Mesenchymal stem cell (in vitro differentiated cells and primary cell): Measurements from ENCODE around the gene KRTAP1-1.

Experiments used
- DNase-seq: peaks from one replicate; pipeline ENCODE4 v3.0.0-alpha.2; 2013
- H2AFZ ChIP-seq: one replicate; pipeline ENCODE4 v1.6.1; 2013; ENCODE audit warnings: low read depth, mild to moderate bottlenecking, control low read depth, inconsistent platforms, low read length, moderate library complexity
- H2AK5ac ChIP-seq: 2 replicates; pipeline ENCODE4 v1.6.1; 2013; ENCODE audit warnings: low read length, moderate library complexity, mild to moderate bottlenecking, inconsistent platforms; ENCODE audit not compliant: severe bottlenecking
- H2BK120ac ChIP-seq: one replicate; pipeline ENCODE4 v1.6.1; 2013; ENCODE audit warnings: low read depth, mild to moderate bottlenecking, inconsistent platforms, low read length, moderate library complexity
- H2BK12ac ChIP-seq, 2 experiments: one replicate each; pipeline ENCODE4 v1.6.1; 2013; ENCODE audit warnings: inconsistent platforms in 2 of 2, low read length in 2 of 2, mild to moderate bottlenecking in 2 of 2, moderate library complexity in 2 of 2, control low read depth in 1 of 2
- H2BK15ac ChIP-seq: one replicate; pipeline ENCODE4 v1.6.1; 2013; ENCODE audit warnings: mild to moderate bottlenecking, low read depth, inconsistent platforms; ENCODE audit not compliant: poor library complexity, severe bottlenecking
- H2BK5ac ChIP-seq: 2 replicates; pipeline ENCODE4 v1.6.1; 2013; ENCODE audit warnings: low read depth, mild to moderate bottlenecking, low read length, control low read depth, inconsistent platforms; ENCODE audit not compliant: poor library complexity, severe bottlenecking
- H3K14ac ChIP-seq, 2 experiments: one replicate each; pipeline ENCODE4 v1.6.1; 2013; ENCODE audit warnings: inconsistent platforms in 2 of 2, low read length in 2 of 2, control low read depth in 1 of 2, mild to moderate bottlenecking in 1 of 2, moderate library complexity in 1 of 2
- H3K18ac ChIP-seq, 2 experiments: one replicate each; pipeline ENCODE4 v1.6.1; 2013; ENCODE audit warnings: inconsistent platforms in 2 of 2, low read length in 2 of 2, control low read depth in 1 of 2, low read depth in 1 of 2, mild to moderate bottlenecking in 1 of 2
- H3K23ac ChIP-seq, 2 experiments: one replicate each; pipeline ENCODE4 v1.6.1; 2013; ENCODE audit warnings: inconsistent platforms in 2 of 2, low read length in 2 of 2, mild to moderate bottlenecking in 2 of 2, moderate library complexity in 2 of 2, control low read depth in 1 of 2
- H3K27ac ChIP-seq: 2 replicates; pipeline ENCODE4 v1.5.1; 2013; ENCODE audit warnings: mild to moderate bottlenecking, moderate library complexity, low read length, control low read depth, inconsistent platforms; ENCODE audit not compliant: poor library complexity, severe bottlenecking
- H3K27me3 ChIP-seq, 2 experiments: 2 replicates each; pipeline versions ENCODE4 v1.6.1 to v1.7.0; 2013; ENCODE audit warnings: low read length in 2 of 2, mild to moderate bottlenecking in 2 of 2, moderate library complexity in 2 of 2, control low read depth in 1 of 2, inconsistent platforms in 1 of 2; ENCODE audit not compliant: control insufficient read depth in 1 of 2, insufficient read depth in 1 of 2
- H3K36me3 ChIP-seq, 2 experiments: 2 replicates each; pipeline versions ENCODE4 v1.6.1 to v1.7.0; 2013; ENCODE audit warnings: low read length in 2 of 2, control low read depth in 1 of 2, inconsistent platforms in 1 of 2, low read depth in 1 of 2, mild to moderate bottlenecking in 1 of 2; ENCODE audit not compliant: insufficient read depth in 2 of 2, control insufficient read depth in 1 of 2
- H3K4ac ChIP-seq, 2 experiments: one replicate each; pipeline ENCODE4 v1.6.1; 2013; ENCODE audit warnings: inconsistent platforms in 2 of 2, low read length in 2 of 2, mild to moderate bottlenecking in 2 of 2, moderate library complexity in 2 of 2, control low read depth in 1 of 2, low read depth in 1 of 2
- H3K4me1 ChIP-seq: 2 replicates; pipeline ENCODE4 v1.6.1; 2013; ENCODE audit warnings: low read depth, low read length, control low read depth; ENCODE audit not compliant: control insufficient read depth, insufficient read depth
- H3K4me2 ChIP-seq: 2 replicates; pipeline ENCODE4 v1.6.1; 2013; ENCODE audit warnings: low read length, mild to moderate bottlenecking, inconsistent platforms; ENCODE audit not compliant: poor library complexity, severe bottlenecking
- H3K4me3 ChIP-seq, 2 experiments: 2 replicates each; pipeline versions ENCODE4 v1.5.1 to v1.7.0; 2013; ENCODE audit warnings: low read length in 2 of 2, mild to moderate bottlenecking in 2 of 2, control low read depth in 1 of 2, low read depth in 1 of 2; ENCODE audit not compliant: insufficient read depth in 1 of 2
- H3K79me1 ChIP-seq: replicated peaks from 2 replicates; pipeline ENCODE4 v1.6.1; 2013; ENCODE audit warnings: mild to moderate bottlenecking, control low read depth, low read length, inconsistent platforms; ENCODE audit not compliant: poor library complexity, severe bottlenecking
- H3K9ac ChIP-seq: 2 replicates; pipeline ENCODE4 v1.7.0; 2013; ENCODE audit warnings: mild to moderate bottlenecking, low read length, moderate library complexity
- H3K9me3 ChIP-seq: 2 replicates; pipeline ENCODE4 v1.7.0; 2013; ENCODE audit warnings: mild to moderate bottlenecking, low read length; ENCODE audit not compliant: control insufficient read depth
- H4K8ac ChIP-seq: one replicate; pipeline ENCODE4 v1.6.1; 2013; ENCODE audit warnings: inconsistent platforms, mild to moderate bottlenecking, low read length, moderate library complexity
- H4K91ac ChIP-seq: one replicate; pipeline ENCODE4 v1.6.1; 2013; ENCODE audit warnings: mild to moderate bottlenecking, low read length, inconsistent platforms
- WGBS: methylation state at CpG from one replicate; pipeline ENCODE4 v1.1.7; 2013; ENCODE audit warnings: mixed read lengths; 5-methylcytosine and 5-hydroxymethylcytosine counted together

KRTAP1-1 gene

GRCh38 chr17:41004397-41004796 lies 36.9 kb downstream of the KRTAP1-1 start:
- WGBS, result 80% methylated on average over 3 of the region's 3 CpGs
- H2AK5ac ChIP-seq, result no peak overlapping the region

GRCh38 chr17:41003926-41004325 lies 37.3 kb downstream of the KRTAP1-1 start:
- Histone ChIP-seq H2BK120ac (no peak overlapping the region), H3K4ac (no peak overlapping the region), H3K27ac (no peak overlapping the region), H2AK5ac (no peak overlapping the region), H3K4me3 (no peak overlapping the region), H2BK15ac (no peak overlapping the region), H4K91ac (no peak overlapping the region), H3K9me3 (no peaks in the 10 kb centered on the region), H2BK5ac (no peak overlapping the region), H2AFZ (no peak overlapping the region), H4K8ac (no peak overlapping the region), H3K14ac (no peak overlapping the region), H3K4me2 (no peak overlapping the region), H3K27me3 (no peaks in the 10 kb centered on the region), H3K18ac (no peak overlapping the region), H3K4me1 (no peaks in the 10 kb centered on the region), H3K9ac (no peak overlapping the region), H3K79me1 (no peaks in the 10 kb centered on the region), H3K23ac (no peak overlapping the region), H3K36me3 (no peaks in the 10 kb centered on the region), H2BK12ac (no peak overlapping the region)
- no peak for DNase-seq
- 86% methylated on average over 3 of the region's 4 CpGs for WGBS

More at GRCh38 chr17:41004397-41004796, 36.9 kb downstream of the KRTAP1-1 start:
- Histone ChIP-seq H3K27ac (no peak overlapping the region), H2BK120ac (no peak overlapping the region), H3K9me3 (no peaks in the 10 kb centered on the region), H3K36me3 (no peaks in the 10 kb centered on the region), H2AFZ (no peak overlapping the region), H3K18ac (no peak overlapping the region), H3K23ac (no peak overlapping the region), H3K27me3 (no peaks in the 10 kb centered on the region), H3K4ac (no peak overlapping the region), H3K79me1 (no peaks in the 10 kb centered on the region), H2BK15ac (no peak overlapping the region), H3K4me2 (no peak overlapping the region), H4K8ac (no peak overlapping the region), H2BK5ac (no peak overlapping the region), H3K4me1 (no peaks in the 10 kb centered on the region), H3K14ac (peak overlapping the region in 1 of 2 experiments; percentile 6), H3K9ac (no peak overlapping the region), H2BK12ac (no peak overlapping the region), H4K91ac (no peak overlapping the region), H3K4me3 (no peak overlapping the region)
- DNase-seq, result no peak

GRCh38 chr17:41002814-41003213 lies 38.4 kb downstream of the KRTAP1-1 start:
- no peak overlapping the region for H3K4me2 ChIP-seq
- no peak overlapping the region for H3K23ac ChIP-seq
- no peak overlapping the region for H2AK5ac ChIP-seq
- no peak overlapping the region for H4K91ac ChIP-seq
- no peaks in the 10 kb centered on the region for H3K36me3 ChIP-seq
- H3K9me3 ChIP-seq, result no peaks in the 10 kb centered on the region
- 45% methylated on average over 4 of the region's 5 CpGs for WGBS
- H3K27me3 ChIP-seq, result no peaks in the 10 kb centered on the region
- H2BK12ac ChIP-seq, result no peak overlapping the region
- H3K27ac ChIP-seq, result no peak overlapping the region
- H3K79me1 ChIP-seq, result no peaks in the 10 kb centered on the region
- H2BK120ac ChIP-seq, result no peak overlapping the region
- no peak for DNase-seq
- no peak overlapping the region for H4K8ac ChIP-seq
- H2BK5ac ChIP-seq, result no peak overlapping the region
- H2BK15ac ChIP-seq, result no peak overlapping the region
- no peak overlapping the region for H3K18ac ChIP-seq
- no peak overlapping the region for H2AFZ ChIP-seq
- no peak overlapping the region for H3K4ac ChIP-seq
- H3K9ac ChIP-seq, result no peak overlapping the region
- H3K14ac ChIP-seq, result no peak overlapping the region
- no peak overlapping the region for H3K4me3 ChIP-seq
- no peaks in the 10 kb centered on the region for H3K4me1 ChIP-seq

- H2BK120ac ChIP-seq, result no peak overlapping the region
These were observed 39.5 kb downstream of the KRTAP1-1 start for GRCh38 chr17:41001795-41002194.

More at GRCh38 chr17:41001795-41002194, 39.5 kb downstream of the KRTAP1-1 start:
- Histone ChIP-seq H2BK12ac (no peak overlapping the region), H3K4me2 (no peak overlapping the region), H4K91ac (no peak overlapping the region), H3K9ac (no peak overlapping the region), H2BK15ac (no peak overlapping the region), H2AK5ac (no peak overlapping the region), H3K18ac (no peak overlapping the region), H2AFZ (no peak overlapping the region), H3K14ac (no peak overlapping the region), H3K23ac (no peak overlapping the region), H2BK5ac (no peak overlapping the region), H3K79me1 (no peaks in the 10 kb centered on the region), H3K4ac (no peak overlapping the region), H3K27me3 (no peaks in the 10 kb centered on the region), H4K8ac (no peak overlapping the region), H3K4me3 (no peak overlapping the region), H3K36me3 (no peaks in the 10 kb centered on the region), H3K27ac (no peak overlapping the region), H3K9me3 (no peaks in the 10 kb centered on the region), H3K4me1 (no peaks in the 10 kb centered on the region)
- DNase-seq, result no peak
- WGBS, result 94% methylated on average over 4 of the region's 4 CpGs
